ENCODE results near the gene CMIP. TPM values are rescaled to one million over a fixed set of nuclear protein-coding genes. Genes with fewer than 3 reads are reported as not detected.
"Not testable (repeated sequence)": the region's sequence is repeated elsewhere in the genome, so short reads cannot be mapped to it uniquely, and the experiment has no call there.

Gene CMIP
- total RNA-seq, 1 experiment from 2014 or later = 68.0 TPM

DNA sequence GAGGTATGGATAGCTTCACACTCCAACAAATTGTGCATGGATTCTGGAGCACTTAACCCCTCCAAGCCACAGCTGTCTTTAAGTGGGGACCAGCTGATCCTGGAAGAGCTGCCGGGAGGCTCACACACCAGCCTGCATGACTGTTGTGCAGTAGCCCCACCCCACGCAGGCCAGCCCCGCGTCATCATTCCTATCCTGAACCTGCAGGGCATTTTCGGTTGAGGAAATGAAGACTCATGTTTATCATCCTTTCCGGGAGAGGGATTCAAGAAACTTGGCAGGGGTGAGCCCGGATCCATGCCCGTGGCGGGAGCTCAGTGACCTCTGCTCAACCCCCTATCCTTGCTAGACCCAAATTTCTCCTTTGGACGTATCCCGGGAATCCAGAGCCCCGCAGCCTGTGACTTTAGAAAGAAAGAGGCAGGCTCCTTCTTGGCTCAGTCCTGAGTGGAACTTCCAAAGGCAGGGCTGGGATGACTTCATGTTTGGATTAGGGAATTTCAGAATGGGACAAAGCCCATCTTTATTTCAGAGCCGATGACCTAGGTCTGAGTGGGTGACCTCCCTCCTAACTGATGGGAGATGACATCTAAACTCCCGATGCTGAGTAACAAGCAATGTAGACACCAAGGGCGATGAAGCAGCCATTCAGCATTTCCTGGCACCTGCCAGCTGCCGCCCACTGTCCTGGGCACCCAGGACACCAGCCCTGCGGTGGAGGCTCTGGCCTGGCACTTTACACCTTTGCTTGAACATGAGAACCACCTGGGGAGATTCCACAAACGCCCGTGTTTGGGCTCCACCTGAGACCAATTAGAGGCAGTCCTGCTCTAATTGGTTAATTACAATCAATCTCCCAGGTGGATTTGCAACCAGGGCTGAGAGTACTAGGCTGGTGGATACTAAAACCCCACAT is 43.3 kb upstream of the CMIP start:
- CTCF ChIA-PET = no interaction called here
- Mint-ChIP-seq H3K36me3 (ENCODE audit: insufficient read depth, unreplicated experiment) (peaks cover 6% of the 10 kb centered on the region), H3K27me3 (ENCODE audit: insufficient read depth, unreplicated experiment) (no peaks in the 10 kb centered on the region), H3K4me3 (ENCODE audit: unreplicated experiment) (no peak overlapping the region), H3K27ac (ENCODE audit: unreplicated experiment) (no peak overlapping the region), H3K9me3 (ENCODE audit: unreplicated experiment) (peaks cover 19% of the 10 kb centered on the region), H3K4me1 (ENCODE audit: low read depth, unreplicated experiment) (peaks cover 16% of the 10 kb centered on the region)
- peaks cover 23% of the 10 kb centered on the region for H3K4me1 ChIP-seq
- DNase-seq = no peak
- POLR2A ChIA-PET = no interaction called here
- H3K27me3 ChIP-seq (replicated peaks; ENCODE audit: control insufficient read depth, insufficient read depth, low read length) = no peaks in the 10 kb centered on the region
- TF ChIP-seq, protein P1, sequence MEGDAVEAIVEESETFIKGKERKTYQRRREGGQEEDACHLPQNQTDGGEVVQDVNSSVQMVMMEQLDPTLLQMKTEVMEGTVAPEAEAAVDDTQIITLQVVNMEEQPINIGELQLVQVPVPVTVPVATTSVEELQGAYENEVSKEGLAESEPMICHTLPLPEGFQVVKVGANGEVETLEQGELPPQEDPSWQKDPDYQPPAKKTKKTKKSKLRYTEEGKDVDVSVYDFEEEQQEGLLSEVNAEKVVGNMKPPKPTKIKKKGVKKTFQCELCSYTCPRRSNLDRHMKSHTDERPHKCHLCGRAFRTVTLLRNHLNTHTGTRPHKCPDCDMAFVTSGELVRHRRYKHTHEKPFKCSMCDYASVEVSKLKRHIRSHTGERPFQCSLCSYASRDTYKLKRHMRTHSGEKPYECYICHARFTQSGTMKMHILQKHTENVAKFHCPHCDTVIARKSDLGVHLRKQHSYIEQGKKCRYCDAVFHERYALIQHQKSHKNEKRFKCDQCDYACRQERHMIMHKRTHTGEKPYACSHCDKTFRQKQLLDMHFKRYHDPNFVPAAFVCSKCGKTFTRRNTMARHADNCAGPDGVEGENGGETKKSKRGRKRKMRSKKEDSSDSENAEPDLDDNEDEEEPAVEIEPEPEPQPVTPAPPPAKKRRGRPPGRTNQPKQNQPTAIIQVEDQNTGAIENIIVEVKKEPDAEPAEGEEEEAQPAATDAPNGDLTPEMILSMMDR (IDR thresholded peaks at IDR 0.05; ENCODE audit: insufficient read depth in 1 of 2, low read depth in 1 of 2, low read length in 1 of 2, severe bottlenecking in 1 of 2, unreplicated experiment in 1 of 2) = no peak
- no peak overlapping the region for H3K4me3 ChIP-seq (ENCODE audit: low read depth, low read length)
- peaks cover 8% of the 10 kb centered on the region; the same call in 1 of the 2 replicates for H3K9me3 ChIP-seq
- no peaks in the 10 kb centered on the region for H3K36me3 ChIP-seq (ENCODE audit: control insufficient read depth, insufficient read depth, low read length)
- no TSS peak for BruUV-seq (replicated peaks)
- intact Hi-C loops (cut with micrococcal nuclease; ENCODE audit: unreplicated experiment) = no loop called here

DNA sequence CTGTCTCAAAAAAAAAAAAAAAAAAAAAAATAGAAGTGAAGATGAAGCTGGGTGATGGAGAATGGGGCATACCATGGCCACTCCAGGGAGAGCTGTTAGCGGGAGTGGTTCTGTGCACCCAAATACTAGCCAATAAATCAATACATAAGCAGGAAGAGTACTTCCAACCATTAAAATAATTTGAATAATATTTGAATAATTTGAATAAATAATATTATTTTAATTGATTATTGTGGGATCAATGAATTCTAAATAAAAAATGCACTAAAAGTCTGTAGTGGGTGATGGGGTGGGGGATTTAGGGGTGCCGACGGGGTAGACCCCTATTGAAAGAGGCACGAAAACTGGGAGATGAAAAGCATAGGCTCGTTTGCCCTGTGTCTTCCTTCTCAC is 41.4 kb upstream of the CMIP start:
- intact Hi-C loops (cut with micrococcal nuclease; ENCODE audit: unreplicated experiment) = loop anchor here (1.0 kb wide), 3 partner anchors 220 to 320 kb away; no protein-coding TSS in a partner anchor
- peaks cover 19% of the 10 kb centered on the region for H3K9me3 Mint-ChIP-seq (ENCODE audit: unreplicated experiment)
- DNase-seq = no peak
- peak overlapping the region; percentile 4 for H3K27ac Mint-ChIP-seq (ENCODE audit: unreplicated experiment)
- H3K4me1 ChIP-seq = peaks cover 24% of the 10 kb centered on the region
- TF ChIP-seq, protein P1 (IDR thresholded peaks at IDR 0.05; ENCODE audit: insufficient read depth in 1 of 2, low read depth in 1 of 2, low read length in 1 of 2, severe bottlenecking in 1 of 2, unreplicated experiment in 1 of 2) = no peak
- peaks cover 8% of the 10 kb centered on the region; the same call in 1 of the 2 replicates for H3K9me3 ChIP-seq
- ChIA-PET CTCF (interaction anchor here (0.6 to 1.6 kb wide), 5 partner anchors 23 to 315 kb away, joined by 3 to 11 read pairs (median 4); no protein-coding TSS in a partner anchor), POLR2A (interaction anchor here (0.7 kb wide), 1 partner anchor 95 kb away, joined by 15 read pairs; no protein-coding TSS in a partner anchor)
- no TSS peak for BruUV-seq (replicated peaks)
- H3K27me3 ChIP-seq (replicated peaks; ENCODE audit: control insufficient read depth, insufficient read depth, low read length) = no peaks in the 10 kb centered on the region
- H3K4me1 Mint-ChIP-seq (ENCODE audit: low read depth, unreplicated experiment) = peaks cover 16% of the 10 kb centered on the region
- no peak overlapping the region for H3K4me3 ChIP-seq (ENCODE audit: low read depth, low read length)
- no peaks in the 10 kb centered on the region for H3K27me3 Mint-ChIP-seq (ENCODE audit: insufficient read depth, unreplicated experiment)
- no peaks in the 10 kb centered on the region for H3K36me3 ChIP-seq (ENCODE audit: control insufficient read depth, insufficient read depth, low read length)
- H3K4me3 Mint-ChIP-seq (ENCODE audit: unreplicated experiment) = peak overlapping the region; percentile 61
- H3K36me3 Mint-ChIP-seq (ENCODE audit: insufficient read depth, unreplicated experiment) = peaks cover 3% of the 10 kb centered on the region

DNA sequence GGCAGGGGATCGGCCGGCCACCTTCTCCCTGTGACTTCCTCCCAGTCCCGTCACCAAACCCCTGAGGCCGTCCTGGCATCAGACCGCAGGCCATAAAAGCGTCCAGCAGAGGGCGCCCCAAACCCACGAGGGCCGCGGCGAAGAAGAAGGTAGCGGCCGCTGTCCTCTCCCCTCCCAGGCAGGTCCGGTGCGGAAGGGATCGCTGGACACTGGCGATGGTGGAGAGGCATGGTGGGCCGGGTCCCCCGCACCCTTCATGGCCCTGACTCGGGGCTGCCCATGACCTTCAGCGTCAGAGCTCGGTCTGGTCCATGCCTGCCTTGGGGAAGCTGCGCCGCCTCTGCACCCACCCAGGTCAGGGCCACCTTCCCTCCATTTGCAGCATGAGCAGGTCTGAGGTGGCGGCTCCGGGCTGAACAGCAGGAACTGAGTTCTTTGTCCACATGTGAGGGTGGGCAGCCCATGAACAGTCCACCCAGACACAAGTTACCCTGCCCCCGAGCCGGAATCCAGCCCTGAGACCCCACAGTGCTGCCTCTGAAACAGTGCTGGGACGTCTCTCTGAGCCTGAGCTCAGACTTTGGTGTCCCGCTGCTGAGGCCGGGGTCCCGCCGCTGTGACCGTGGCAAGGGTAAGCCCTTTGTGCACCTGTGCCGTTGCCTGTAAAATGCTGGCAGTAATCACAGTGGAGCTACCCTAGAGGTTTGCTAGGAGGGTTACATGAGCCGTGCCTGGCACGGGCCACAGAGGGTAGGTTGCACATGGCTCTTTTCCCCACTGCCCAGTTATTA is 40.8 kb upstream of the CMIP start:
- peaks cover 8% of the 10 kb centered on the region; the same call in 1 of the 2 replicates for H3K9me3 ChIP-seq
- peaks cover 2% of the 10 kb centered on the region for H3K36me3 Mint-ChIP-seq (ENCODE audit: insufficient read depth, unreplicated experiment)
- peak; percentile 92 to 96 for DNase-seq
- ChIA-PET POLR2A (no interaction called here), CTCF (interaction anchor here (0.6 to 1.6 kb wide), 10 partner anchors 8 to 315 kb away, joined by 3 to 11 read pairs (median 3); no protein-coding TSS in a partner anchor)
- no peaks in the 10 kb centered on the region for H3K27me3 ChIP-seq (replicated peaks; ENCODE audit: control insufficient read depth, insufficient read depth, low read length)
- H3K27me3 Mint-ChIP-seq (ENCODE audit: insufficient read depth, unreplicated experiment) = no peaks in the 10 kb centered on the region
- BruUV-seq (replicated peaks) = no TSS peak
- TF ChIP-seq, protein P1 (IDR thresholded peaks at IDR 0.05; ENCODE audit: insufficient read depth in 1 of 2, low read depth in 1 of 2, low read length in 1 of 2, severe bottlenecking in 1 of 2, unreplicated experiment in 1 of 2) = peak; percentile 96 to 97
- H3K4me1 Mint-ChIP-seq (ENCODE audit: low read depth, unreplicated experiment) = peaks cover 19% of the 10 kb centered on the region
- peaks cover 24% of the 10 kb centered on the region for H3K4me1 ChIP-seq
- intact Hi-C loops (cut with micrococcal nuclease; ENCODE audit: unreplicated experiment) = loop anchor here (1.0 kb wide), 3 partner anchors 220 to 320 kb away; no protein-coding TSS in a partner anchor
- no peaks in the 10 kb centered on the region for H3K36me3 ChIP-seq (ENCODE audit: control insufficient read depth, insufficient read depth, low read length)
- H3K4me3 Mint-ChIP-seq (ENCODE audit: unreplicated experiment) = peak overlapping the region; percentile 61
- peaks cover 18% of the 10 kb centered on the region for H3K9me3 Mint-ChIP-seq (ENCODE audit: unreplicated experiment)
- H3K4me3 ChIP-seq (ENCODE audit: low read depth, low read length) = peak overlapping the region; percentile 34
- peak overlapping the region; percentile 4 for H3K27ac Mint-ChIP-seq (ENCODE audit: unreplicated experiment)

DNA sequence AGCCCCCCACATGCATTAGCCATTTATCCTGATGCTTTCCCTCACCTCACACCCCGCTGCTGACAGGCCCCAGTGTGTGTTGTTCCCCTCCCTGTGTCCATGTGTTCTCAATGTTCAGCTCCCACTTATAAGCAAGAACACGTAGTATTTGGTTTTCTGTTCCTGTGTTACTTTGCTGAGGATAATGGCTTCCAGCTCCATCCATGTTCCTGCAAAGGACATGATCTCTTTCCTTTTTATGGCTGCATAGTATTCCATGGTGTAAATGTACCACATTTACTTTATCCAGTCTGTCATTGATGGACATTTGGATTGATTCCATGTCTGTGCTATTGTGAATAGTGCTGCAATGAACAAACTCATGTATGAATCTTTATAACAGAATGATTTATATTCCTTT is 39.6 kb upstream of the CMIP start:
- not testable (repeated sequence) for H3K4me3 Mint-ChIP-seq (ENCODE audit: unreplicated experiment); H3K9me3 Mint-ChIP-seq (ENCODE audit: unreplicated experiment); H3K36me3 ChIP-seq (ENCODE audit: control insufficient read depth, insufficient read depth, low read length); H3K27me3 Mint-ChIP-seq (ENCODE audit: insufficient read depth, unreplicated experiment); H3K4me3 ChIP-seq (ENCODE audit: low read depth, low read length); DNase-seq; H3K36me3 Mint-ChIP-seq (ENCODE audit: insufficient read depth, unreplicated experiment); BruUV-seq (replicated peaks); H3K27me3 ChIP-seq (replicated peaks; ENCODE audit: control insufficient read depth, insufficient read depth, low read length); H3K9me3 ChIP-seq
- POLR2A ChIA-PET = interaction anchor here (0.6 to 0.9 kb wide), 2 partner anchors 25 to 181 kb away, joined by 3 to 6 read pairs; no protein-coding TSS in a partner anchor
- CTCF ChIA-PET = interaction anchor here (0.6 to 1.5 kb wide), 3 partner anchors 128 to 320 kb away, joined by 3 to 4 read pairs (median 3); no protein-coding TSS in a partner anchor
- intact Hi-C loops (cut with micrococcal nuclease; ENCODE audit: unreplicated experiment) = loop anchor here (1.0 kb wide), 3 partner anchors 43 to 333 kb away; no protein-coding TSS in a partner anchor
- H3K4me1 Mint-ChIP-seq (ENCODE audit: low read depth, unreplicated experiment) = peaks cover 23% of the 10 kb centered on the region
- H3K4me1 ChIP-seq = peaks cover 24% of the 10 kb centered on the region
- H3K27ac Mint-ChIP-seq (ENCODE audit: unreplicated experiment) = peak overlapping the region; percentile 96
